H1 (cell line): Measurements from ENCODE around the gene ANXA8.

Source experiments
- CHD1 ChIP-seq: IDR thresholded peaks from 2 replicates; pipeline ENCODE4 v1.6.1; 2012; ENCODE audit warnings: low read depth, low read length, improper control_type of control experiment
- POLR2A ChIP-seq, 2 experiments: IDR thresholded peaks; 1 replicate in 1 of 2; 2 replicates in 1 of 2; pipeline ENCODE4 v1.6.1; 2011; ENCODE audit warnings: low read depth in 2 of 2, low read length in 2 of 2, mild to moderate bottlenecking in 2 of 2; ENCODE audit errors: control extremely low read depth in 1 of 2
- POLR2AphosphoS5 ChIP-seq: IDR thresholded peaks from 2 replicates; pipeline ENCODE4 v1.6.1; 2011; ENCODE audit warnings: low read depth, low read length
- RNF2 ChIP-seq: fragments of 200-900, 300-1000 bp; sonication (generic); IDR thresholded peaks from 2 replicates; pipeline ENCODE4 v1.7.1; 2016; ENCODE audit warnings: borderline replicate concordance, low read depth, mild to moderate bottlenecking, antibody characterized with exemption, low read length; ENCODE audit not compliant: poor library complexity, severe bottlenecking; ENCODE audit errors: missing control alignments
- TF ChIP-seq, protein P1 (sequence below), 3 experiments: IDR thresholded peaks; 1 replicate in 2 of 3; 2 replicates in 1 of 3; pipeline versions ENCODE4 v1.5.1 to v1.6.1; 2011; ENCODE audit warnings: low read length in 3 of 3, mild to moderate bottlenecking in 3 of 3, inconsistent platforms in 2 of 3, low read depth in 1 of 3, moderate library complexity in 1 of 3; ENCODE audit not compliant: insufficient read depth in 1 of 3; ENCODE audit errors: control extremely low read depth in 1 of 3
- TF ChIP-seq, protein P2 (sequence below): IDR thresholded peaks from 2 replicates; pipeline ENCODE4 v1.6.1; 2012; ENCODE audit warnings: low read length, inconsistent platforms

DNA sequence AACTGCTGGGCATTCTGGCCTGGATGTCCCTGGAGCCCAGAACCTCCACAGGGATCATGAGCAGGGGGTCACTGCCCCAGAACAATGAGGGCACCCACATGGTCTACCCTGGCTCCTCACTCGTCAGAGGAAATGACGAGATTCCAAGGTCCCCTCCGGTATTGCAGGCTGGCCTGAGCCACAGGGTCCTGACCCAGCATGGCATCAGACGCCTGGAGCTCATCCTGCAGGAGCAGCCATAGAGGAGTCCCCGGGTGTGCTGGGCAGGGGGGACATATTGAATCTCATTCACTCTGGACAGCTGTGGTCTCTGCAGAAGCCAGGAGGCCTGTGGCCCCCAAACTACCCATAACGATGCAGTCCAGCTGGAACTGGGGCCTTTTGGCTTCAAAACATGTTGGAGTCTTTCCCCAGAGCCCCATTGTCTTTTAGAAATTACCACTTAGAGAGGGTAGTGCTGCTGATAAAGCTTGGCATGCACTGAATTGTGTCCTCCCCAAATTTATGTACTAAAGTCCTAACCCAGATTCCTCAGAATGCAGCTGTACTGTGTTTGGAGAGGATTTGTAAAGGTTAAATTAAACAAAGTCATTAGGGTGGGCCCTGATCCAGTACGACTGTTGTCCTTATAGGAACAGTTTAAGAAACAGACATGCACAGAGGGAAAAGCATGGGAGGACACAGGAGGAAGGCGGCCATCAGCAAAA lies 27.7 kb downstream of the ANXA8 start:
- no peak for TF ChIP-seq POLR2AphosphoS5
- TF ChIP-seq RNF2, result no peak
- TF ChIP-seq, protein P1, sequence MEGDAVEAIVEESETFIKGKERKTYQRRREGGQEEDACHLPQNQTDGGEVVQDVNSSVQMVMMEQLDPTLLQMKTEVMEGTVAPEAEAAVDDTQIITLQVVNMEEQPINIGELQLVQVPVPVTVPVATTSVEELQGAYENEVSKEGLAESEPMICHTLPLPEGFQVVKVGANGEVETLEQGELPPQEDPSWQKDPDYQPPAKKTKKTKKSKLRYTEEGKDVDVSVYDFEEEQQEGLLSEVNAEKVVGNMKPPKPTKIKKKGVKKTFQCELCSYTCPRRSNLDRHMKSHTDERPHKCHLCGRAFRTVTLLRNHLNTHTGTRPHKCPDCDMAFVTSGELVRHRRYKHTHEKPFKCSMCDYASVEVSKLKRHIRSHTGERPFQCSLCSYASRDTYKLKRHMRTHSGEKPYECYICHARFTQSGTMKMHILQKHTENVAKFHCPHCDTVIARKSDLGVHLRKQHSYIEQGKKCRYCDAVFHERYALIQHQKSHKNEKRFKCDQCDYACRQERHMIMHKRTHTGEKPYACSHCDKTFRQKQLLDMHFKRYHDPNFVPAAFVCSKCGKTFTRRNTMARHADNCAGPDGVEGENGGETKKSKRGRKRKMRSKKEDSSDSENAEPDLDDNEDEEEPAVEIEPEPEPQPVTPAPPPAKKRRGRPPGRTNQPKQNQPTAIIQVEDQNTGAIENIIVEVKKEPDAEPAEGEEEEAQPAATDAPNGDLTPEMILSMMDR (IDR thresholded peaks at IDR 0.05; ENCODE audit: control extremely low read depth in 1 of 3, insufficient read depth in 1 of 3, low read depth in 1 of 3, low read length in 3 of 3), result no peak
- TF ChIP-seq, protein P2, sequence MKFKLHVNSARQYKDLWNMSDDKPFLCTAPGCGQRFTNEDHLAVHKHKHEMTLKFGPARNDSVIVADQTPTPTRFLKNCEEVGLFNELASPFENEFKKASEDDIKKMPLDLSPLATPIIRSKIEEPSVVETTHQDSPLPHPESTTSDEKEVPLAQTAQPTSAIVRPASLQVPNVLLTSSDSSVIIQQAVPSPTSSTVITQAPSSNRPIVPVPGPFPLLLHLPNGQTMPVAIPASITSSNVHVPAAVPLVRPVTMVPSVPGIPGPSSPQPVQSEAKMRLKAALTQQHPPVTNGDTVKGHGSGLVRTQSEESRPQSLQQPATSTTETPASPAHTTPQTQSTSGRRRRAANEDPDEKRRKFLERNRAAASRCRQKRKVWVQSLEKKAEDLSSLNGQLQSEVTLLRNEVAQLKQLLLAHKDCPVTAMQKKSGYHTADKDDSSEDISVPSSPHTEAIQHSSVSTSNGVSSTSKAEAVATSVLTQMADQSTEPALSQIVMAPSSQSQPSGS, result no peak
- TF ChIP-seq POLR2A (IDR thresholded peaks at IDR 0.05; ENCODE audit: control extremely low read depth in 1 of 2, low read depth in 2 of 2, low read length in 2 of 2), result no peak
- TF ChIP-seq CHD1, result no peak
